GM19372 (cell line): ENCODE measurements around the gene SKOR1.
A peak's percentile ranks its signal among the peaks of the same experiment; 100 is the strongest.

Experiments
- ATAC-seq: cut with Tn5 transposase; IDR thresholded peaks from one replicate; pipeline ENCODE4 v1.9.1; 2021; ENCODE audit warnings: mild to moderate bottlenecking, low read depth, moderate library complexity; ENCODE audit not compliant: unreplicated experiment

Gene SKOR1

DNA sequence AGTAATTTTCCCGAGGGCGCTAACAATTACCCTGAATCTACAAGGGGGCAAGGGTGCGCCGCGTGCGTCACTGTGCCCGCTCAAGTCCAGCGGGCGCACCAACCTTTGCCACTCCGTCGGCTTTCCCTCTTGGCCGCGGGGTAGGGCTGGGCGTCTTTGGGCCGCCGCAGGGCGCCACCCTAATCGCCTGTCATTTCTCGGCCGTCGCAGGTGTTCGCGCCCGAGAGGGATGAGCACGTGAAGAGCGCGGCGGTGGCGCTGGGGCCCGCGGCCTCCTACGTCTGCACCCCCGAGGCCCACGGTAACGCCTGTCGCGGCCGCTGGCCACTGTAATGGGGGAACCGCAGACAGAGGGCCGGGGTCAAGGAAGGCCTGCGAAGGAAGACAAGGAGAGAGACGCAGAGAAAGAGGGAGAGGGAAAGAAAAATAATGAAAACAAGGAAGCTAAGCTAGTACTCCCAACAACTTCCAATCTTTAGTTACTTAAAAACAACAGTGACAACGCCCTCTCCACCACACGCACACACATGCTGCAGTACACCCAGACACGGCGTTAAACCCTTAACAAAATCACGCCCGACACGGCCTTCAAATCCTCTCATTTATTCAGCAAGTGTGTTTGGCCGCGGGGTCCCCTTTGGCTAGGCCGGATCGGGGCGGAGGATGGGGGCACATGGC is 3.8 kb downstream of the SKOR1 start:
- ATAC-seq = no peak

DNA sequence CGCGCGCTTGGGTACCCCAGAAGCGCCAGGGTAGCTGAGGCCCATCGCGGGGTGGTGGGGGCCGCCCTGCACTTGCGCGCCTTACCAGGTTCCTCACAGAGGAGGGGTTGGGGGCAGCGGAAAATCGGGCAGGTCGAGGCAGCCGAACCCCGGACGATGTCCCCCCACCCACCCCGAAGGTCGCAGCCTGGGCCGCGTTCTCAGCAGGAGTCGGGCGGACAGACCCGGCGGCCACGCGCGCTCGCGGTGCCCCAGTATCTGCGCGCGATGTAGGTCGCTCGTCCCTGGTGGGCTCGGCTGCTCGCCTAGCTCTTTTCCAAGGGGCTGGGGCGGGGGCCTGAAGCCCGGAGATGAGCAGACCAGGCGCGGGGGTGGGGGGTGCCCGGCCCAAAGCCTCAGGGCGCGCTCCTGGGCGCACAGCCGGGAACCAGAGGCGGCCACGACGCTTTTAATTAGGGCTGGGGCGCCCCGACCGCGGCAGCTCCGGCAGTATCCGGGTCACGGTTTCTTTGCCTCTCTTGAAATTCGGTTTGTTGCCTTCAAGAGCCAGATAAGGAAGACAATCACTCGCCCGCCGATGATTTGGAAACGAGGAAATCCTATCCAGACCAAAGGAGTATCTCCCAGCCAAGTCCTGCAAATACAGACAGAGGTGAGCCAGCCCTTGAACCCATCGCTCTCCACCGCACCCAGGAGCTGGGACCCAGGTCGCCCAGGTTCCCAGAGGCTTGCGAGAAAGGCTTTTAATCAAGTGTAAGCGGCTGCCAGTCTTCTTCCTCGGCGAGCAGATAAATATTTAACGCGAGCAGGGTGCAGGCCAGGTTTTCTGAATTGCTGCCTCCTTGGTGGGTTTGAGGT is 4.6 kb downstream of the SKOR1 start:
- no peak for ATAC-seq

DNA sequence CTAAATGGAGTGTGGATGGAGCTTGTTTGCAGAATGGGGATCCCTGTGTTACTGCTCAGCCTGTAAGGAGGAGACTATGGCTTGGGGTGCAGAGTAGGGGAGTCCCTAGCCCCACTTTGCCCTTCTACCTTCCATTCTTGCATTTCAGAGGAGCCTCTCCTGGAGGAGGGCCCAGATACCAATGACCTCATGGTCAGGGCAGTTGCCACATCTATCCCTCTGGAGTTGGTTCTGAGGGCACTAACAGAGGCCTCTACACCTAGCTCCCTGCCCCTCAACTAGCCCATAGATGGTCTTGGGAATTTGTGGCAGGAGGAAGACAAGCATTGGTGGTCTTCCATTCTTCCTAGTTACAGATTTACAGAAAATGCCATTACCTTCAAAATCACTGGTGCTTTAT is 6.1 kb downstream of the SKOR1 start:
- ATAC-seq = no peak

DNA sequence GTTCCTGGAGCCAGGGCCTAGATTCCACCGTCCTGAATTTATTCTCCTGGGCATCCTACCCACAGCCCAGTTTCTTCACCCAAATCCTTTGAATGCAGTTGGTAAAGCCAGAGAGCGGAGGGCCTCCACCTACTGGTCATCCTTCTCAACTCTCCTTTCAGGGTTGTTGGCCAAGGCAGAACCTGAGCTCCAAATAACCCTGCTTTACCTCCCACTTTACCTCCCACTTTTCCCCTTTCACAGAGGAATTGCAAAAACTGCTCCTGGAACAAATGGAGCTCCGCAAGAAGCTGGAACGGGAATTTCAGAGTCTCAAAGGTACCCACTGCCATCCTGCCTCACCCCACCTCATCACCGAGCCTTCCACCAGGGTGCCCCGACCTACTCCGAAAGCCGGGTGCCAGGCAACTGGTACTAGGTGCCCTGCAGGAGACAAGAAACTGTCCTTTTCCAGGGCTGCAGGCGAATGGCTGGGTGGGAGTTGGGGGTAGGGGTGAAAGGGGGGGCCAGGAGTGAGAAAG is 6.8 kb downstream of the SKOR1 start:
- no peak for ATAC-seq

DNA sequence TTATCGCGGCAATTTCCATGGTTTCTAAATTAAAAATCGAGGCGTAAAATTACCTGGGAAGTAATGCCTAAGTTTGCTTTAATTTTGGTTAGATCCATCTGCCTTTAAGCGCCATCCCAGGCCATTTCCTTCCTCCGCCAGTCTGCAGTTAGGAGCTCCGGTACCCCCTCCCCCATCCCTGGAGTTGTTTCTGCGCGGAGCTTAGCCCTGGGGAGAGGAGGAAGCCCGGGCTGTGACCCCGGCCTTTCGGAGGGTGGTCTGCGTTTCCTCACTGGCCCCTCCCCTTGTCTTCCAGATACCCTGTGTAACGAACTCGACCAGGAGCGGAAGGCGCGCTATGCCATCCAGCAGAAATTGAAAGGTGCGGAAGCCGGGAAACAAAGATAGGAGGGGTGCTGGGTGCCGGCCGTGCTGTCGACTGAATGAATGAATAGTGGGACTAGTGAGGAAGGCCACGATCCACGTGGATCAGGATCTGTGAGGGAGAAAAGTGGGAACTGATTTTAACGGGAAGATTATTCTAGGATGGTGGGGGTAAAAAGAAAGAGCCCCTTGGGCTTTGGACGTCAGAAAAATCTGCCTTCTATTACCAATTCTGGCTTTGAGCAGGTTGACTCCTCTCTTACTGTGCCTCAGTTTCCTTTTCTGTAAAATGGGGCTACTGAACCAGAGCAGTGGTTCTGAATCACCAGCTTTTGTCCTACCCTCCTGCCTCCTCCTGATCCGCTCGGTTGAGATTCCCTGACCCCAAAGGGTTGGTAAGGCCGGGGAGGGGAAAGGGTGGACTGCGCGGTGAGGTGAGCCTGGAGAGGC is 7.8 kb downstream of the SKOR1 start:
- no peak for ATAC-seq

DNA sequence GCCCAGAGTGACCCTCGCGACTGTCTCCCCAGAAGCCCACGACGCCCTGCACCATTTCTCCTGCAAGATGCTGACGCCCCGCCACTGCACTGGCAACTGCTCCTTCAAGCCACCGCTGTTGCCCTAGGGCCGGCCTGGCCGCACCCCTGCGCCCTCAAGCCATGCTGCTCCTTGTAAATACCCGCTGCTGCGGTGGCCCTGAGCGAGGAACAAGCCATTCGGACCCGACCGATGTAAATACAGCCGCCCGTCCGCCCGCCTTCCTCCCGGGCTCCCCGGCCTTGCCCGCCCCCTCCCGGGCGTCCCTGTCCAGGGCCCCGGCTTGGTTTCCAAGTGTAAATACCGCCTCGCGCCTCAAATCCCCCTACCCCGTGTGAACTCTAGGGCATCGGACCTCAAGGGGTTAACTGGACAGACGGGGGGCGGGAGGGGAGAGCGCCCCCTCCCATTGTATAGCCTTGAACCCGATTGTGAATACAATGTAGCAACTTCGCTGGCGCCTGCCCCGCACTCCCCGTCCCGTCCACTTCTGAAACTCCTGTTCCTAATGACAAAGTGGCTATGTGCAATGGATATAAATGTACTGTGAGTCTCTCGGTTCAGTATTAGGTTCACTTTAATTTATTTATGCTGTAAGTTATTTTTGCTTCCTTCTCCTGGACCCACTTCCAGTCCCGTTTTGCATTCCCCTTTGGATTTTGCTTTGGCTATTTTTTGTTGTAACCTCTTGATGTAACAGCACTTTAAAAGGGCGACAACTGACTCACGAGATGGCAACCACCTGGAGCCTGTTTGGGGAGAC is 8.6 kb downstream of the SKOR1 start:
- no peak for ATAC-seq

DNA sequence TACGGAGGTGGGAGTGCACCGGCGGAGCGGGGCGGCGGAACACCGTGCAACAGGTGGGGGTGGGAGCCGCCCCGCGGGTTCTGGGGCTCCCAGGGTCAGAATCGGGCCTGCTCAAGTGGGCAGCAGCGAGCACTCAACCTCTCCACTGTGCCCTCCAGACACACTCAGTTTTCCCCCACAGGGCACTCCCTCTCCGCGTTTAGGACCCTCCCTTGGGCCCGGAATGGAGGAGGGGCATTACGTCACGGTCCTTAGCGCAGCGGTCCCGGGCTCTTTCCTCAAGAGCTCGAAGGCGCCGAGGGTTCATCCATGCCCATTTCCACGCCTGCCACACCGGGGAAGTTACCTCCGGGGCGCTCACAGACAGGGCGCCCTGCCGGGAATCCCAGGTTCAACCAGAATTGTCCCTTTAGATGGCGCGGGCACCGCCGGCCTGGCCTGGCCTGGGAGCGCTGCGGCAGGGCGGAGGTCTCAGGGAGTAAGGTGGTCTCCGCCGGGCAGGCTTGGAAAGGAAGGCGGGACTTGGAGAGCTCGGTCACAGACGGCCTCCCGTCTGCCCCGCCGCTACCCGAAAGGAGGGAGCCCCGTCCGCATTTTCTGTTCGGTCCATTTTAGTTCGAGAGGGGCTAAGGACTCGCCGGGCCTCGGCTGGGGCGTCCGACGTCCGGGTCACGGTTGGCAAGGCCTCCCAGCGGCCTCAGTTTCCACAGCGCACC is 9.4 kb downstream of the SKOR1 start:
- ATAC-seq = no peak

DNA sequence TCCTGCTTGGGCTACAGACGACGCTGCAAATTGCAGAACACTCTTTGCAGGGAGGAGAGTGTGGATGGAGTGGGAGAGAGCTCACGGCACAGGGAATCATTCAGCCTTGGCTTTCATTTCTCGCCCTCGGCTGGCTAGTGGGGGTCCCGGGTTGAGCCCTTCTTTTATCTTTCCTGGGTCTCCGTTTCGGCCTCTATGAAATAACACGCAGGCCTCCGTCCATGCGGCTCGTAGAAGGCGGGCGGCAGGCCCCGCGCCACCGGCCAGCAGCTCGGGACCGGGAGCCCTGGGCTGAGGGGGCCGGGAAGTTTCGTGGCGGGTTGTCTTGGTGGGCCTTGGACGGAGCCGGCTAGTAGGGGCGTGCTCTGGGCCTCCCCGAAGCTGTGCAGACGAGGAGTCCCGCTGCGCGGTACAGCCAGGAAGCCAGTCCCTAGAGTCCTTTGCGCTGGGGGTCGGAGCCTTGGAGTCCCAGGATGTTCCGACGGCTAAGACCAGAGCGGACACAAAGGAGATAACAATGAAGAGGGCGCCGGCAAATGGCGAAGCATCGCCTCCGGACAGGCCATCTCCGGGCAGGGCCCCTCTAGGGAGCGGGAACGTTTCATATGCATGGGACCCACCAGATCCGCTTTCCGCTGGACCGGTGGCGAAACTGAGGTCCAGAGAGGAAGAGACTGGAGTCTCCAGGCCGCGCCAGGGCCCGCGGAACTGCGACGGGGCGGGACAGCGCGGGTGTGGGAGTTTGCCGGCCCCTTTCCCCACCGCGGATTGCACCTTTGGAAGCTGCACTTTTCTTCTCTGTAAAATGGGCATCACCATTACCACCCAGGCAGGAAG is 10.2 kb downstream of the SKOR1 start:
- ATAC-seq = no peak

DNA sequence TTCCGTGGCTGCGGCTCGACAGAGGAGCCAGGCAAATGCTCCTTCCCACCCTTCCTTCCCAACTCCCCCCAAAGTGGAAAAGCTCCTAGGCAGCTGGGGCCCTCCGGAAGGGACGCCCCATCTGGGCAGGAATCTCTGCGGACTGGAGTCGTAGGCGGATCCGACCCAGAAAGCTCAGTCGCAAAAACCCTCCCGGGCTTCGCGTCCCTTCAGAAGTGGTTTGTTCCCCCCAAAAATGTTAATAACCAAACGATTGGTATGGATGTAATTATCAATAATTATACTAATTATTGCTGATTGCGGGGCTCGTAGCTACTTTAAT is 10.8 kb downstream of the SKOR1 start:
- ATAC-seq = no peak

DNA sequence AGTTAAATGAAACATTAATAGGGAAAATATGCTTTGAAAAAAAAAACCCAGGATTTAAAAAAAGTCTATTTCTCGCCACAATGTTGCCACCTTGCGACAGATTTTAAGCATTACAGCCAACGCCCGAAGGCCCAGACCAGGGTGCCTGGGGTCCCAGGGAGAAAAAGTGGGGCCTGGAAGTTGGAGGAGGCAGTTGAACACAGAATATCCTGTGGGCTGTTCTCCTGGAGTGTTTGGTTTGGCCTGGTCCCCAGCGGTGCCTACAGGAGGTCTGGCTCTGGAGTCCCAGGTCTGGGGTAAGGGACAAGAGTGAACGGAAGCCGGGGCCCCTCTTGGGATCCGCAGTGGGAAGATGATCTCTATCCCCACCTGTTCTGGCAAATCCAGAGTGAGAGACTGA is 11.2 kb downstream of the SKOR1 start:
- ATAC-seq = no peak

DNA sequence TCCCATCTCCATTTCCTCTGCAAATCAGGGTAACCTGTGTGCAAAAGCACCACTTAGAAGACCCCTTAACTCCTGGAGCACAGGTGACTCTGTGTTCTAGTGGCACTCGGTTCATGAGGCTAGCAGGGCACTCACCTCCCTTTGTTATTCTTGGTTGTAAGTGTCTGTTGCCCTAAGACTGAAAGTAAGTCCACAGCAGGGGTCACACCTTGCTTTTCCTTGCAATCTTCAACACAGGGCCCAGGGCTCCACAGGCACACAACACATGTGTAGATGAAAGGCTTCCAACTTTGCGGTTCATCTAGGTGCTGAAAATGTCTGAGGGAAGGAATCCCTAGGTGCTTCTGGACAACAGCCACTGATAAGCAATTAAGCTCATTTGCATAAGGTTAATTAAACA is 11.6 kb downstream of the SKOR1 start:
- no peak for ATAC-seq

DNA sequence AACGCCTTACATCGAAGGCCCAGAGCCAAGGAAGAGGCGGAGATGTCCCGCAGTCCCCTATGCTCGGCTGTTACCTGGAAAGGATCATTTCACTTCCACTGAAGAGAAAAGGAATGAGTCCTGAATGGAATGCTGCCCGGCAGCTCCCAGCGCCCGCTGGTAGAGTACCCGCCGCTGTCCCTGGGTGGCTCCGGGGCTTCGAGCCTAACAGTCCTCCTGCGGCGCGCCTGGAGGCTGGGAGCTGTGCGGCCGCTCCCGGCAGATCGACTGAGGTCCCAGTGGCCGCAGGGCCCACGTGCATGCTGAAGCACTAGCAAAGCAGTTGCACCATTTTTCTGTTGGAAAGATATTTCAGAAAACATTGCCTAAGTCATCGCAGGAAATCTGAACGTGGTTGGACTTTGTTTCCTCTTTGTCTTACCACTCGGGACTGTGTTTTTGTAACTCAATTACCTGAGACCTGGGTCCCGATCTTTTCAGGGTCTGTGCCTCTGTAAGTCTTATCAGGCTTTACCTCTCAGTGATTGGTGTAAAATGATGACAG is 13.6 kb downstream of the SKOR1 start:
- no peak for ATAC-seq

DNA sequence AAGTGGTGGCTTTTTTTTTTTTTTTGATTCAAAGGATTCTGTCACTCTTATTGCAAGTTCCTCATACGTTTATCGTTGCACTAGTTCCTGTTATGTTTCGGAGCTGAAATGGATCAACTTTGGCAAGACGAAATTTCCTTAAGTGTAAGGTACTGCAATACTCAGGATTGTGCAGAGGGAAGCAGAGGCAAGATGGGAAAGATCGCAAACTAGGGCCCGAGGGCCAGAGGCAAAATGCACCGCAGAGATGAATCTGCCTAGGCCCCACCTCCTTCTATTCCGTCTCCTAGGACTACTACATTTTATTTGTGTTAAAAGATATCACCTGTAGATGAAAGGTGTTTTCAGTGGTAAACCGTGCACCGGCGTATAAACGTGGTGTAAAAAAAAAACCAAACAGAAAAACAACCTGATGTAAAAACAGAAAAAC is 14.2 kb downstream of the SKOR1 start:
- ATAC-seq = peak; percentile 21

DNA sequence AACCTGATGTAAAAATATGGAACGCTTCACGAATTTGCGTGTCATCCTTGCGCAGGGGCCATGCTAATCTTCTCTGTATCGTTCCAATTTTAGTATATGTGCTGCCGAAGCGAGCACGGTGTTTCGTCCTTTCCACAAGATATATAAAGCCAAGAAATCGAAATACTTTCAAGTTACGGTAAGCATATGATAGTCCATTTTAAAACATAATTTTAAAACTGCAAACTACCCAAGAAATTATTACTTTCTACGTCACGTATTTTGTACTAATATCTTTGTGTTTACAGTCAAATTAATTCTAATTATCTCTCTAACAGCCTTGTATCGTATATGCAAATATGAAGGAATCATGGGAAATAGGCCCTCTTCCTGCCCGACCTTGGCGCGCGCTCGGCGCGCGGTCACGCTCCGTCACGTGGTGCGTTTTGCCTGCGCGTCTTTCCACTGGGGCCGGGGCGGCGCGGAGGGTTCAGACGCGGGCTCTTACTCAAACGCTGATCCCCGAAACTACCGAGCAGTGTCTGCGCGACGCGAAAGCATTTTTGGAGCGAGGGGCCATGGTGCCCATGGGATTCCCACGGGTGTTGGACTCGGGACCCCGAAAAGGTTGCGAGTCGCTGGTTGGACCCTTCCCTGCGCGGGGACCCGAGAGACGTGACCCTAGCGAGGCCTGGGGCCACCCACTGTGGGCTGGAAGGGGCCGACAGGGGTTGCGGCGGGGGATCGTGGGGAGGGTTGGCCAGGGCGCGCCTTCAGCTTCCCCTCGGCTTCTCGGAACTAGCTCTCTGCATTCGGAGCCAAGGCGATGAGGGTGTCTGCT is 14.8 kb downstream of the SKOR1 start, which contains the start of gene RNU6-1:
RNU6-1 (minus strand) TSS at position 117 of the 820 bp plus-strand sequence.
- ATAC-seq = peak; percentile 72

DNA sequence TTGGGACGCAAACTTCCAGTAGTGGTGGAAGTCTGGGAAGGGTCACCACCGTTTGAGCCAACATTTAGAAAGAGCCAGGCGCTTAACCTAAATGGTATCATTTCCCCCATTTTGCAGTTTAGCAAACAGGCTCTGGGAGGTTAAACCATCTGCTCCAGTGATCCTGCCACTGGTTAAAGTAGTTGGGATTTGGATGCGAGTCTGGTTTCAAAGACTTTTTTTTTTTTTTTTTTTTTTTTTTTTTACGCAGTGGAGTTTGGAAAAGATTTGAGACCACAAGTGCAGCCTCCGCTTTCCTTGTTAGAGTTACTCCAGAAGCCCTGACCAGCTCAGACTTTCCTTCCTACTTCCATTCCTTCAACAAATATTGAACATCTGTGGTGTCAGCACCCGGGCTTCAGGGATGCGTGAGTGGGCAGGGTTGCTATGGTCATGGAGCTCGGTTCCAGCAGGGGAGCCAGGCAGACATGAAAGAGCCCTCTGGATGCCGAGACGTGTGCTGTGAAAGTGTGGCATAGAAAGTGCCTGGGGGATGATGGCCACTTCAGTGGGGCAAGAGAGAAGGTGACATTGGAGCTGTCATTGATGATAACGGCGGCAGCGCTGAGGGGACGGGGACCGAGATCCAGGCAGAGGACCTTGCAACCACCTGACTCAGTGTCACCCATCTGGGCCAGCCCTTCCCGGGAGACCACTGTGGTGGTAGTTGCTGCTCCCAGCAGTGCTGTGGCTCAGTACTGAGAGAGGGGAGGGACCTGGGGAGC is 15.6 kb downstream of the SKOR1 start:
- no peak for ATAC-seq

DNA sequence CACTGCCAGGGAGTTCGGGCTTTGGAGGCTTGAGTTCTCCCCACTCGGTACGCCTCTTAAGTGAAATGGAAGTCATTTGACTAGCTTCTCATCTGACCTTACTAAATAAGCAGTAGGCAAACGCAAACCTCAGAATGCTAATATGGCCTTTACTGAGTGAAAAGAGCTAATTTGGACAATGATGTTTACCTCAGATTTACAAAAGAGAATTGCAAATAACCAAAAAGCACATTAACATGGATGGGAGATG is 16.1 kb downstream of the SKOR1 start:
- no peak for ATAC-seq

DNA sequence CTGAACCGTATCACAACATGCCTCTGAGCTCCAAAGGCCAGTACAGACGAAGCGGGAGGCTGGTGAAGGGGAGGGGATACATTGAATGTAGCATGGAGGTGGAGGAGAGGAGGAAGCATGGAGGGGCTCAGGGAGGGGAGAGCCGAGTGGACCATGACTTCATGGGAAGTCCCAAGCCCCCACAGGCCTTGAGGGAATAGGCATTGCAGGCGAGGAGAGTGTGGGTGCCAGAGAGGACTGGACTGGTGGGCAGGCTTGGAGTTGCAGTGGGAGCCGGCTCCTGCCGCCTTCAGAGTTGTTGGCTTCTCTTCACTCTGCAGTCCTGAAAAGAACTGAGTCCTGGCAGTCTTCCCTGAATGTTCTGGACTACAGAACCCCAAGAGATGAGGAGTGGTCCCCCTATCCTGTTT is 17.8 kb downstream of the SKOR1 start:
- ATAC-seq = no peak
